Breast epithelium (tissue), 4 donors: ENCODE data around the gene SLC2A4RG. TPM values are rescaled to one million over a fixed set of nuclear protein-coding genes. Genes with fewer than 3 reads are reported as not detected.

Source experiments
- DNase-seq, 2 donors: peaks; one replicate each; pipeline ENCODE4 v3.0.0-alpha.2; 2019; ENCODE audit warnings: low spot score in 2 of 2
- H3K27ac ChIP-seq, 2 donors: fragments of 200-600 bp; sonication (generic) in 1 of 2; one replicate each; pipeline ENCODE4 v1.5.1; 2016 to 2019; ENCODE audit warnings: mild to moderate bottlenecking in 1 of 2
- H3K27me3 ChIP-seq, 2 donors: fragments of 200-600 bp; sonication (generic) in 1 of 2; one replicate each; pipeline versions ENCODE4 v1.5.1 to v1.6.0; 2017 to 2019; ENCODE audit warnings: control low read depth in 1 of 2, mild to moderate bottlenecking in 1 of 2
- H3K36me3 ChIP-seq: fragments of 200-600 bp; one replicate; pipeline ENCODE4 v1.5.1; 2019
- H3K4me1 ChIP-seq, 2 donors: fragments of 200-600 bp; sonication (generic); one replicate each; pipeline ENCODE4 v1.5.1; 2016 to 2019; ENCODE audit warnings: control low read depth in 1 of 2
- H3K4me3 ChIP-seq, 3 donors: fragments of 200-600 bp; sonication (generic); 1 replicate in 2 of 3; 2 replicates in 1 of 3; pipeline ENCODE4 v1.5.1; 2016 to 2019; ENCODE audit warnings: mild to moderate bottlenecking in 3 of 3, moderate library complexity in 2 of 3
- H3K9me3 ChIP-seq, 2 donors: fragments of 200-600 bp; sonication (generic) in 1 of 2; one replicate each; pipeline ENCODE4 v1.5.1; 2016 to 2019; ENCODE audit warnings: control low read depth in 1 of 2
- POLR2A ChIP-seq: fragments of 450-650 bp; IDR thresholded peaks from one replicate; pipeline ENCODE4 v1.6.1; 2016; ENCODE audit warnings: antibody characterized with exemption, mild to moderate bottlenecking, moderate library complexity
- POLR2AphosphoS5 ChIP-seq, 3 donors: sonication (generic); formaldehyde crosslinking; IDR thresholded peaks; one replicate each; pipeline ENCODE4 v1.6.1; 2017; ENCODE audit warnings: antibody characterized with exemption in 3 of 3
- intact Hi-C: fragments of 100-400 bp; cut with DNase I; formaldehyde crosslinking; loops from one replicate; pipeline ENCODE4 v1.15.1; 2023; ENCODE audit warnings: low total_unique reads
- total RNA-seq, 3 donors: library from RNA; depleted of rRNA; stranded (reverse); fragments of >200 nt; gene quantifications; one replicate each; pipeline ENCODE4 v1.1.0, GENCODE V29; 2016
- TF ChIP-seq, protein P1 (sequence below), 3 donors: fragments of 450-650 bp; IDR thresholded peaks; one replicate each; pipeline ENCODE4 v1.5.1; 2016 to 2017; ENCODE audit warnings: antibody characterized with exemption in 3 of 3, mild to moderate bottlenecking in 3 of 3, moderate library complexity in 3 of 3

Gene SLC2A4RG
- total RNA-seq, 3 donors from 2014 or later, result 22.9 to 58.9 (median 36.9) TPM

DNA sequence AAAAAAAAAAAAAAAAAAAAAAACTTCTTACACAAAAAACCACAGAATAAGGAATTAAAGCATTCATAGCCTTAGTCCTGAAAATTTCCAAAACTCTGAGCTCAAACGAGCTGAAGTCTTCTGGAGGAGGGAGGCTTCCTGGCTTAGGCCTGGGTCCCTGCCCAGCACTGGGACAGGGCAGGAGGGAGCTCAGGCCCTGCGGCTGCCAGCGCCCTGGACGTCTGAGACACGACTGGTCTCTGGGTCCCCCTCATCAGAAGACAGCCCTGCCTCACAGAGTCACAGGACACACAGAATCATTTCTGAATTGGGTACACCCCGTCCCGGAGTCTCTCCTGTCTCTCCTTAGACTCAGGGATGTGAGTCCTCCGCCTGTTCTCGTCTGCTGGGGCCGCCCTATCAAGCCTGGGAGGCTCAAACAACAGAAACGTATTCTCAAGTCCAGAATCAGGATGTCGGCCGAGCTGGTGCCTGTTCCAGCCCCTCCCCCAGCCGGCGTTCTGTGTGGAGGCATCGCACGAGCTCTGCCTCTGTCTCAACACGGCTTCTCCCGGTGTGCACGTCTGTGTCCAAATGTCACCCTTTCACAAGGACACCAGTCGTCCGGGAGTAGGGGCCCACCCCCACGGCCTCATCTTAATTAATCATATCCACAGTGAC is 52.1 kb downstream of the SLC2A4RG start:
- no peaks in the 10 kb centered on the region for H3K27me3 ChIP-seq
- H3K9me3 ChIP-seq, result no peaks in the 10 kb centered on the region
- H3K4me3 ChIP-seq, result no peak overlapping the region
- intact Hi-C loops, result no loop called here
- no peak for DNase-seq
- no peaks in the 10 kb centered on the region for H3K36me3 ChIP-seq
- H3K4me1 ChIP-seq, result no peaks in the 10 kb centered on the region
- H3K27ac ChIP-seq, result peak overlapping the region in 1 of 2 donors; percentile 81
- TF ChIP-seq, protein P1, sequence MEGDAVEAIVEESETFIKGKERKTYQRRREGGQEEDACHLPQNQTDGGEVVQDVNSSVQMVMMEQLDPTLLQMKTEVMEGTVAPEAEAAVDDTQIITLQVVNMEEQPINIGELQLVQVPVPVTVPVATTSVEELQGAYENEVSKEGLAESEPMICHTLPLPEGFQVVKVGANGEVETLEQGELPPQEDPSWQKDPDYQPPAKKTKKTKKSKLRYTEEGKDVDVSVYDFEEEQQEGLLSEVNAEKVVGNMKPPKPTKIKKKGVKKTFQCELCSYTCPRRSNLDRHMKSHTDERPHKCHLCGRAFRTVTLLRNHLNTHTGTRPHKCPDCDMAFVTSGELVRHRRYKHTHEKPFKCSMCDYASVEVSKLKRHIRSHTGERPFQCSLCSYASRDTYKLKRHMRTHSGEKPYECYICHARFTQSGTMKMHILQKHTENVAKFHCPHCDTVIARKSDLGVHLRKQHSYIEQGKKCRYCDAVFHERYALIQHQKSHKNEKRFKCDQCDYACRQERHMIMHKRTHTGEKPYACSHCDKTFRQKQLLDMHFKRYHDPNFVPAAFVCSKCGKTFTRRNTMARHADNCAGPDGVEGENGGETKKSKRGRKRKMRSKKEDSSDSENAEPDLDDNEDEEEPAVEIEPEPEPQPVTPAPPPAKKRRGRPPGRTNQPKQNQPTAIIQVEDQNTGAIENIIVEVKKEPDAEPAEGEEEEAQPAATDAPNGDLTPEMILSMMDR (IDR thresholded peaks at IDR 0.05), result no peak
- no peak for TF ChIP-seq POLR2AphosphoS5 (IDR thresholded peaks at IDR 0.05)
- TF ChIP-seq POLR2A, result no peak

DNA sequence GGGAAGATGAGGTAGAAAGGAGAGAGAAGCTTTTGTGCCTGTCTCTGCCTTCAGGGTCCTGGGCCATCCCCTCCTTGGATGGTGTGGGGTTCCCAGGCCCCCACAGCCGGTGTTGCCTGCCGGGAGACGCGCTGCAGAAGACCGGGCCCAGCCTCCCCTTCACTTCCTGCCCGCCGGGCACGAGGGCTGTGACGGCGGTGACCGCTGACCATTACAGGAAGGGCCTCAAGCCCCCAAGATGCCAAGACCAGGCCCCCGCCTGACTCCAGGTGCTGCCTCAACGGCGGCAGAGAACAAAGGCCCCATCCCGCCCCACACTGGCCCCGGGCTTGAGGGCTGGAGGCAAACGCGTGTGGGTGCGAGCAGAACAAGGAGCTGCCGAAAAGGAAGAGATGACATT is 53.3 kb downstream of the SLC2A4RG start:
- intact Hi-C loops, result no loop called here
- H3K27me3 ChIP-seq, result no peaks in the 10 kb centered on the region
- TF ChIP-seq POLR2AphosphoS5 (IDR thresholded peaks at IDR 0.05) (no peak), POLR2A (no peak)
- TF ChIP-seq, protein P1 (IDR thresholded peaks at IDR 0.05), result no peak
- no peaks in the 10 kb centered on the region for H3K4me1 ChIP-seq
- DNase-seq, result no peak
- peak overlapping the region in 1 of 2 donors; percentile 81 for H3K27ac ChIP-seq
- no peaks in the 10 kb centered on the region for H3K9me3 ChIP-seq
- no peaks in the 10 kb centered on the region for H3K36me3 ChIP-seq
- H3K4me3 ChIP-seq, result no peak overlapping the region

Other genes starting within 250 kb of the SLC2A4RG start
- 10 to 100 TPM in 1 of 3 donors, 1 to 10 TPM in 1, under 1 TPM in 1; 0.48 to 20.6 (median 4.8) TPM for gene EEF1A2, start 240.7 kb upstream of the SLC2A4RG start, total RNA-seq
- 100 to 1,000 TPM in 2 of 3 donors, 10 to 100 TPM in 1; 71.8 to 151 (median 133) TPM for gene PPDPF, start 219.0 kb upstream of the SLC2A4RG start, total RNA-seq
- gene PTK6, start 202.4 kb upstream of the SLC2A4RG start, total RNA-seq, result 1 to 10 TPM in 1 of 3 donors, under 1 TPM in 2; 0.16 to 2.3 (median 0.88) TPM
- gene SRMS, start 192.0 kb upstream of the SLC2A4RG start, total RNA-seq, result under 1 TPM in 2 of 3 donors, not detected in 1; 0.59 to 0.66 TPM
- under 1 TPM; 0.29 to 0.33 (median 0.32) TPM for gene FNDC11, start 185.6 kb upstream of the SLC2A4RG start, total RNA-seq
- 10 to 100 TPM in 2 of 3 donors, 1 to 10 TPM in 1; 9.9 to 22.6 (median 20.3) TPM for gene HELZ2, start 165.5 kb upstream of the SLC2A4RG start, total RNA-seq
- 10 to 100 TPM in 2 of 3 donors, 1 to 10 TPM in 1; 6.6 to 11.0 (median 10.2) TPM for gene GMEB2, start 112.7 kb upstream of the SLC2A4RG start, total RNA-seq
- 10 to 100 TPM; 11.8 to 19.6 (median 17.7) TPM for gene STMN3, start 86.4 kb upstream of the SLC2A4RG start, total RNA-seq
- 10 to 100 TPM; 12.5 to 22.3 (median 15.1) TPM for gene RTEL1, start 81.5 kb upstream of the SLC2A4RG start, total RNA-seq
- 10 to 100 TPM in 1 of 3 donors, 1 to 10 TPM in 2; 2.8 to 40.0 (median 7.4) TPM for gene TNFRSF6B, start 43.1 kb upstream of the SLC2A4RG start, total RNA-seq
- gene ARFRP1, start 31.8 kb upstream of the SLC2A4RG start, total RNA-seq, result 10 to 100 TPM; 30.7 to 41.0 (median 32.3) TPM
- 10 to 100 TPM; 17.6 to 26.9 (median 24.9) TPM for gene ZGPAT, start 31.7 kb upstream of the SLC2A4RG start, total RNA-seq
- 10 to 100 TPM in 2 of 3 donors, 1 to 10 TPM in 1; 7.0 to 16.7 (median 12.0) TPM for gene LIME1, start 3.1 kb upstream of the SLC2A4RG start, total RNA-seq
- gene ZBTB46, start 91.5 kb downstream of the SLC2A4RG start, total RNA-seq, result 10 to 100 TPM in 2 of 3 donors, 1 to 10 TPM in 1; 8.2 to 18.7 (median 10.7) TPM
- not detected for gene ABHD16B, start 121.7 kb downstream of the SLC2A4RG start, total RNA-seq
- gene TPD52L2, start 125.5 kb downstream of the SLC2A4RG start, total RNA-seq, result 100 to 1,000 TPM in 1 of 3 donors, 10 to 100 TPM in 2; 75.1 to 146 (median 84.2) TPM
- 10 to 100 TPM; 31.1 to 37.9 (median 37.0) TPM for gene DNAJC5, start 155.3 kb downstream of the SLC2A4RG start, total RNA-seq
- gene UCKL1, start 216.6 kb downstream of the SLC2A4RG start, total RNA-seq, result 10 to 100 TPM; 24.2 to 44.9 (median 36.3) TPM
- 10 to 100 TPM in 1 of 3 donors, 1 to 10 TPM in 2; 5.8 to 12.7 (median 9.2) TPM for gene ZNF512B, start 230.2 kb downstream of the SLC2A4RG start, total RNA-seq
- 1 to 10 TPM in 2 of 3 donors, under 1 TPM in 1; 0.96 to 3.3 (median 2.8) TPM for gene SAMD10, start 239.9 kb downstream of the SLC2A4RG start, total RNA-seq
- 10 to 100 TPM; 53.9 to 67.5 (median 59.6) TPM for gene PRPF6, start 241.4 kb downstream of the SLC2A4RG start, total RNA-seq